Stimulated activated CD8-positive, alpha-beta memory T cell treated with anti-CD3 and anti-CD28 coated beads, Interleukin-7, amount 100 ng/mL, for 24 hours (primary cell): ENCODE results near the gene ATL3.
"Not testable (repeated sequence)": the region's sequence is repeated elsewhere in the genome, so short reads cannot be mapped to it uniquely, and the experiment has no call there.

Experiments used
- DNase-seq: peaks from one replicate; pipeline ENCODE4 v3.0.0-alpha.2; 2020; ENCODE audit warnings: low read depth

ATL3 gene, protein sequence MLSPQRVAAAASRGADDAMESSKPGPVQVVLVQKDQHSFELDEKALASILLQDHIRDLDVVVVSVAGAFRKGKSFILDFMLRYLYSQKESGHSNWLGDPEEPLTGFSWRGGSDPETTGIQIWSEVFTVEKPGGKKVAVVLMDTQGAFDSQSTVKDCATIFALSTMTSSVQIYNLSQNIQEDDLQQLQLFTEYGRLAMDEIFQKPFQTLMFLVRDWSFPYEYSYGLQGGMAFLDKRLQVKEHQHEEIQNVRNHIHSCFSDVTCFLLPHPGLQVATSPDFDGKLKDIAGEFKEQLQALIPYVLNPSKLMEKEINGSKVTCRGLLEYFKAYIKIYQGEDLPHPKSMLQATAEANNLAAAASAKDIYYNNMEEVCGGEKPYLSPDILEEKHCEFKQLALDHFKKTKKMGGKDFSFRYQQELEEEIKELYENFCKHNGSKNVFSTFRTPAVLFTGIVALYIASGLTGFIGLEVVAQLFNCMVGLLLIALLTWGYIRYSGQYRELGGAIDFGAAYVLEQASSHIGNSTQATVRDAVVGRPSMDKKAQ

DNA sequence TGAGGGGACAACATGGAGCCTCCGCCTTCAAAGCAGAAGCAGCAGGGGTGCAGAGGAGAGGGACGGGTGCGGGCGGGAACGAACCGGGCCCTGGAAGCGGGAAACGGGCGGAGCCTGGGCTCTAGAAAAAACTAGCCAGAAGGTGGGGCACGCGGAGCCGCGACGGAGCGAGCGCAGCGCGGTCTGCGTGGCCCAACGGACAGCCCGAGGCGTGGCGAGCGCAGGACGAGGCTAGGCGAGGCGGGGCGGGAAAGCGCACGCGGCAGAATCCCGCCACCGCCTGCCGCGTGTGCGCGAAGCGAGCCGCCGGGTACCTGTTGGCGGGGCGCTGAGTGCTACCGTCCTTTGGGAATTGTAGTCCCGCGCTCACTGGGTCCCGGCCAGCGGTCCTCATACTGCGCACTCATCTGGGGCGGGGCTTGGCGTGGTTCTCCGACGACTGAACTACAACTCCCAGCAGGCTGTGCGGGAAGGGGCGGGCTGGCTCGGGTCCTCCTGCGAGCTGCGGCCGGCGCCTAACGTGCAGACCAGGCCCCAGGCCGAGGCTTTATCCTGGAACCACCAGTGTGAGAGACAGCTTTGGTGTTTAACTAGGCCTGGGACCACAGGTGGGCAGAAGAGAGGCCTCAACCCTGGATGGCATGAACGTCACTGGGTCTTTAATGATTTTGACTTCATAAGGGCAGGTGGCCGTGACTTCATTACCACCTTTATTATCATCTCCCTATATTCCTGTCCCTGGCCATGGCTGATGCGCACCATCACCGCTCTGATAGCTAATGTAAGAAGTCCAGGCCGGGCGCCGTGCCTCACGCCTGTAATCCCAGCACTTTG lies at the start of gene ATL3:
ATL3 (minus strand) TSS at position 55 of the 834 bp plus-strand sequence; CDS start at position 14, 41 bp downstream.
- DNase-seq = peak; percentile 92

DNA sequence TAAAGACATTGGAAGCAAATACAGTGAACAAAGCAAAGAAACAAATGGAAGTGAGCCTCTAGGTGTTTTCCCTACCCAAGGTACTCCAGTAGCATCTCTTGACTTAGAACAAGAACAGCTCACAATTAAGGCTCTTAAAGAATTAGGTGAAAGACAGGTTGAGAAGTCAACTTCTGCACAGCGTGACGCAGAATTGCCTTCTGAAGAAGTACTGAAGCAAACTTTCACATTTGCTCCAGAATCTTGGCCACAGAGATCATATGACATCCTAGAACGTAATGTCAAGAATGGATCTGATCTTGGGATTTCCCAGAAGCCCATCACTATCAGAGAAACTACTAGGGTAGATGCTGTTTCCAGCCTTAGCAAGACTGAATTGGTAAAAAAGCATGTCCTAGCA lies 49.4 kb upstream of the ATL3 start:
- no peak for DNase-seq

DNA sequence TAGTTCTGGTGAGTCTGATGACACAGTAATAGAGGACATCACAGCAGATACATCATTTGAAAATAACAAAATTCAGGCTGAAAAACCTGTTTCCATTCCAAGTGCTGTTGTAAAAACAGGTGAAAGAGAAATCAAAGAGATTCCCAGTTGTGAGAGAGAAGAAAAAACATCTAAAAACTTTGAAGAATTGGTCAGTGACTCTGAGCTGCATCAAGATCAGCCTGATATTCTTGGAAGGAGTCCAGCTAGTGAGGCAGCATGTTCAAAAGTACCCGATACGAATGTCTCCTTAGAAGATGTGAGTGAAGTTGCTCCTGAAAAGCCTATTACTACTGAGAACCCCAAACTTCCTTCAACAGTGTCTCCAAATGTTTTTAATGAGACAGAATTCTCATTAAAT lies 48.8 kb upstream of the ATL3 start:
- no peak for DNase-seq

DNA sequence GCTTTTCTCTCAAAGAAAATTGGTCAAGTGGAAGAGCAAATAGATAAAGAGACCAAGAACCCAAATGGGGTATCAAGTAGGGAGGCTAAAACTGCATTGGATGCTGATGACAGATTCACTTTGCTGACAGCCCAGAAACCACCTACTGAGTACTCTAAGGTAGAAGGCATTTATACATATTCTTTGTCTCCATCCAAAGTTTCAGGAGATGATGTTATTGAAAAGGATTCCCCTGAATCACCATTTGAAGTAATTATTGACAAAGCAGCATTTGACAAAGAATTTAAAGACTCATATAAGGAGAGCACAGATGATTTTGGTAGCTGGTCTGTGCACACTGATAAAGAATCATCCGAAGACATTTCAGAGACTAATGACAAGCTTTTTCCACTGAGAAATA lies 47.8 kb upstream of the ATL3 start:
- no peak for DNase-seq

DNA sequence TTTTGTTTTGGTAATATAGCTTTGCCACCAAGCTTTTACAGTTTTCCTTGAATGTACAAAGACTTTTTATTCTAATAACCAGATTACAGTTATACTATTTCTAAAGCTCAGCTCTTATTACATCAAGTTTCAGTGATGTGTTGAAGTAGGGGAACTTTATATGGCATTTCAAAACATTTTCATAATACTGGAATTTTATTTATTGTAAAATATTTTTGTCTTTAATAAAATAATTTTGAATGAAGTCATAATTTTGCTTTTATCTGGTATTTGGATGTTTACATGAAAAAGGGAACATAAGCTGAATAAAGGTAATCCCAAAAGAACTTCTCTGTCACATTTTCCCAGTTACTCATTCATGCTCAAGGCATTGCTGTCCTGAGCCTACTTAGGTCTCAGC lies 44.9 kb upstream of the ATL3 start:
- no peak for DNase-seq

- no peak for DNase-seq
These were observed 42.6 kb upstream of the ATL3 start for GRCh38 chr11:63713766-63714165.

- no peak for DNase-seq
These were observed 40.7 kb upstream of the ATL3 start for GRCh38 chr11:63711838-63712237.

DNA sequence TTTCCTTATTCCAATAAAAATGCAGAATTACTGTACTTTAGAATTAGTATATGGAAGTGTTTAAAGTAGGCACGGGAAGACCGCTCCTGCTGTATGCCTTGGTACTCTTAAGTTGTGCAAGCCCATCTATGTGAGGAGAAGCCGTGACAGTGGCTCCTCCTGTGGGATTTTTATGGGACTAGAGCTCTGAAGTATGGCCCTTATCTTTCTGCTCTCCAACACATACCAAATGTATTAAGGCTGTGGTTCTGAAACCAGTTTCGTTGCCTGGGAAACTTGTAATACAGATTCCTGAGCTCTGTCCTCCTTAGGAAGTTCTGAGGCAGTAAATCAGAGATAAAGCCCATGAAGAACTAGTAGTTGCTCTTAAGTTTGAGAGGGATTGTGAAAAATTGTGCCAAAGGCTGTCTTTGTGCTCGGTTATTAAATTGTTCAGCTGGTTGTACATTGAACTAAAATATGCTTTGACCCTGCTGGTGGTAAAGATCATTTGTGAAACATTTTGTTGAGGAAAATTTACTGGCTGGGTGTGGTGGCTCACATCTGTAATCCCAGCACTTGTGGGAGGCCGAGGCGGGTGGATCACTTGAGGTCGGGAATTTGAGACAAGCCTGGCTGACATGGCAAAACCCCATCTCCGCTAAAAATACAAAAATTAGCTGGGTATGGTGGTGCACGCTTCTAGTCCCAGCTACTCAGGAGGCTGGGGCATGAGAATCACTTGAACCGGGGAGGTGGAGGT lies 39.5 kb upstream of the ATL3 start:
- no peak for DNase-seq

GRCh38 chr11:63709336-63709884 lies 38.2 kb upstream of the ATL3 start:
- DNase-seq = no peak

GRCh38 chr11:63708764-63709163 lies 37.6 kb upstream of the ATL3 start:
- no peak for DNase-seq

GRCh38 chr11:63705526-63705925 lies 34.4 kb upstream of the ATL3 start:
- no peak for DNase-seq

DNA sequence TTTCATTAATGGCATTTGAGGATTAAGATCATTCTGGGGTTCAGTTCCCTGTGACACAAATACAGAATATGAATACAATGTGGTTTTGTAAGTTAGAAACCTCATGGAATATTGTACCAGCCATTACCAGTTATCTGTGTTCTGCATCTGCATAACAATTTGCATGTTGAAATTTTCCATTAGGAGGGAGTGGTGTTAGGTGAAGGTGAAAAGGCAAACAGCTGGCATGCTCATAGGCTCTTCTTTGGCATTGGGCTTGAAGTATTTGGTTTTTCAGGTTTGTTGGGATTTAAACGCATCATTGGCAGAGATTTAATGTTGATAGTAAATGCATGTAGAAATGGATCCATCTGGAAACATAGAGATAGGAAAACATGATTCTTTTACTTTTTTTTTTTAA lies 28.7 kb upstream of the ATL3 start:
- DNase-seq = no peak

GRCh38 chr11:63698976-63699733 lies 28.0 kb upstream of the ATL3 start:
- DNase-seq = no peak

- DNase-seq = no peak
These were observed 23.4 kb upstream of the ATL3 start for GRCh38 chr11:63694596-63694995.

- no peak for DNase-seq
These were observed 16.7 kb upstream of the ATL3 start for GRCh38 chr11:63687845-63688244.

- no peak for DNase-seq
These were observed 15.8 kb upstream of the ATL3 start for GRCh38 chr11:63686926-63687325.

DNA sequence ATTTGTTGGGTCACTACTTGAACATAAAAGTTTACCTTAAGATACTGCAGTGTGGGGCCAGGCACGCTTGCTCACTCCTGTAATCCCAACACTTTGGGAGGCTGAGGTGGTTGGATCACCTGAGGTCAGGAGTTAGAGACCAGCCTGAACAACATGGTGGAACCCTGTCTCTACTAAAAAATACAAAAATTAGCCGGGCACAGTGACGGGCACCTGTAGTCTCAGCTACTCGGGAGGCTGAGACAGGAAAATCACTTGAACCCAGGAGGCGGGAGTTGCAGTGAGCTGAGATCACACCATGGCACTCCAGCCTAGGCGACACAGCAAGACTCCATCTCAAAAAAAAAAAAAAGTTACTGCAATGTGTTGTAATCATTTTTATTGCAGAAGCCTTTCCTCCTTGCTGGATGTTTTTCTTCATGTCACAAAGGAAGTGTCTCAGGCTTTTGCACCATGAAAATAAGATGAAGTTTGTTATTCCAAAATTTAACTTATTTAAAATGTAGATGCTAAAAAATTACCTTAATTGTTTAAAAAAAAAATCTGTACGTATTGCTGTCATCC lies 14.1 kb upstream of the ATL3 start:
- not testable (repeated sequence) for DNase-seq

DNA sequence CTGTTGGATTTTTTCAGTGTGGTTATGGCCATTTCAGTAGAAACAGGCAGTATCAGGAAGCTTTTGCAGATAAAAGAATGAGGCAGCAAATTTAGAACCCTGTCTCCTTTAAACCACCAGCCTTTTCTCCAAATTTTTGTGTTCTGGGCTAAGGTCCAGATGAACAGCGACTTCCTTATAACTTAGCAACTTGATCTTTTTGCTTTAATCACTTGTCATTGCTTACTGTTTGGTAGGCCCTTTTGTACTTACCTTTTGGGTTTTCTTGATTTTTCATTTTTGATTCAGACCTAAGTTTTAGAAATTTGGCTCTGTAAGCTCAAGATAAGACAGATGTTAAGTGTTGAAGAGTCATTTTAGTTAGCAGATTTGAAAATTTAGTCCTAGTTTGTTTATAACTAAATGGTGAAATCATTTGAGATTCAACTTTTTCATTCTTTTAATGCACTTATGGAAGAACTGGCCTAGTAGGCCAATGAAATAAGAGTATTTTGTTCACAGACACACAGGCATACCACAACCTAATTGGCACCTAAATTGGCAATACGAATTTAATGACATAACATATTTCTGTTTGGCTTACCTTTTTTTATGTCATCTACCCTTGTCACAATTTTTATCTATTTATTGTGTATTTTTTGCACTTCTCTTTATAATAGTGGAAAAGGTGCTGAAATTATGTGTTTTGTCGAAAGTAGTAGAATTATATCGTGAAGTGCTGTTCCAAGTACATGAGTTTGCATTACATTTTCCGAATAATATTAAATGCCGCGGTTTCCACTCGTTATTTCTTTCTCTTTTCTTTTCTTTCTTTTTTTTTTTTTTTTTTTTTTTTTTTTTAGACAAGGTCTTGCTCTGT lies 12.2 kb upstream of the ATL3 start:
- no peak for DNase-seq

DNA sequence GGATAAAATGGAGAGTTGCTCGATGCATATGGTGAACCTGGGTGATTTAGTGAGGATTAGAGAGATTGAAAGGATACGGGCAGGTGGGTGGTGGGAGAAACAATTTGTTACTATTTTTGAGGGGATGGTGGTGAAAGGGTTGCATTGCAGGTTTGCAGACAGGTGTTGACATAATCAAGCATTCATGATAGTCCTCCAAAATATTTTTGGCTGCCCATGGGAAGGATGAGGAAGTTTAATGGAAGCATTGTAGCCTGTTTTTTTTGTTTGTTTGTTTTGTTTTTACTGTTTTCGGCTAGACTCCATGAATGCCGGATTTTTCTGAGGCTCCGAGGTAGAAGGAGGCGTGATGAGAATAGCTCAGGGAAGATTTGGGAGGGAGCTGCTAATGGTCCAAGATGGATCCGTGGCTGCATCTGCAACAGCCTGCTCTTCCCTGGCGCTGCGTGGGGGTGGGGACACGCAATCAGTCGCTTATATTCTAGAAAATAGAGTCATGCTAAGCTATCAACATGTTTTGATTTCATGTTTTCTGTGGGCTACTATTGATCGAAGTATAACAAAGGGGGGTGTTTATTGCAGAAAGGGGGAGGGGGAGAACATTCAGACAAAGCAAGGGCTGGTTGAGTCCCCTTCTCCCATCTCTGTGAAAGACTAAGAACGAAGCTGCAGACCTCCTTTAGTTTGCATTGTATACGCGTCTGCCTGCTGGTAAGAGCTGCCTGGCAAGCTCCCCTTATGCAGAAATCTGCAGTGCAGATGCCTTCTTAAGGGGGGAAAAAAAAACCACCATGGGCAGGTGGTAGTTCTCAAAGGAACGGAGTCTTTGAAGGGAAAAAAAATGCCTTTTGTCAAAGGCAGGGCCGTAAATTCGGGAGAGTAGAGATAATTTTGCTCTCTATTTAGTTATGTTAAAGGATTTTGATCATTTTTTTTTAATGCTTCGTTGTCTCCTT lies 11.2 kb upstream of the ATL3 start:
- no peak for DNase-seq
